MM.1S (cell line): ENCODE data around the gene CENPE.

Experiments
- CTCF ChIP-seq: fragments of 300-600 bp; sonication (generic); IDR thresholded peaks from 2 replicates; pipeline ENCODE4 v1.5.1; 2016; ENCODE audit warnings: antibody characterized with exemption, low read length, mixed read lengths
- EZH2 ChIP-seq: fragments of 300-600 bp; sonication (generic); optimal IDR thresholded peaks from 2 replicates; pipeline ENCODE3; 2017; ENCODE audit warnings: low read depth, mild to moderate bottlenecking, antibody characterized with exemption, low read length, mixed read lengths

- TF ChIP-seq CTCF = no peak
- TF ChIP-seq EZH2 = no peak
Observed at GRCh38 chr4:103067841-103068547, 130.1 kb downstream of the CENPE start.
